Upper lobe of left lung (tissue), 4 donors: ENCODE results near the gene FRMPD2.

Source experiments
- CTCF ChIP-seq, 6 experiments: fragments of 450-650 bp in 4 of 6; fragments of 200-600 bp in 2 of 6; sonication (generic) in 2 of 6; IDR thresholded peaks; one replicate each; pipeline ENCODE4 v1.5.1; 2016 to 2019; ENCODE audit warnings: antibody characterized with exemption in 6 of 6
- POLR2AphosphoS5 ChIP-seq, 2 donors: sonication (generic); formaldehyde crosslinking; IDR thresholded peaks; one replicate each; pipeline ENCODE4 v1.5.1; 2017; ENCODE audit warnings: antibody characterized with exemption in 2 of 2

- no peak for TF ChIP-seq POLR2AphosphoS5 (IDR thresholded peaks at IDR 0.05)
- no peak for TF ChIP-seq CTCF (IDR thresholded peaks at IDR 0.05)
Observed at GRCh38 chr10:48287417-48288391, 13.2 kb upstream of the FRMPD2 start.
